Measurements from ENCODE around the gene OPCML. TPM values are rescaled to one million over a fixed set of nuclear protein-coding genes. Genes with fewer than 3 reads are reported as not detected.

Gene OPCML
- total RNA-seq, 1 experiment from 2014 or later = not detected

DNA sequence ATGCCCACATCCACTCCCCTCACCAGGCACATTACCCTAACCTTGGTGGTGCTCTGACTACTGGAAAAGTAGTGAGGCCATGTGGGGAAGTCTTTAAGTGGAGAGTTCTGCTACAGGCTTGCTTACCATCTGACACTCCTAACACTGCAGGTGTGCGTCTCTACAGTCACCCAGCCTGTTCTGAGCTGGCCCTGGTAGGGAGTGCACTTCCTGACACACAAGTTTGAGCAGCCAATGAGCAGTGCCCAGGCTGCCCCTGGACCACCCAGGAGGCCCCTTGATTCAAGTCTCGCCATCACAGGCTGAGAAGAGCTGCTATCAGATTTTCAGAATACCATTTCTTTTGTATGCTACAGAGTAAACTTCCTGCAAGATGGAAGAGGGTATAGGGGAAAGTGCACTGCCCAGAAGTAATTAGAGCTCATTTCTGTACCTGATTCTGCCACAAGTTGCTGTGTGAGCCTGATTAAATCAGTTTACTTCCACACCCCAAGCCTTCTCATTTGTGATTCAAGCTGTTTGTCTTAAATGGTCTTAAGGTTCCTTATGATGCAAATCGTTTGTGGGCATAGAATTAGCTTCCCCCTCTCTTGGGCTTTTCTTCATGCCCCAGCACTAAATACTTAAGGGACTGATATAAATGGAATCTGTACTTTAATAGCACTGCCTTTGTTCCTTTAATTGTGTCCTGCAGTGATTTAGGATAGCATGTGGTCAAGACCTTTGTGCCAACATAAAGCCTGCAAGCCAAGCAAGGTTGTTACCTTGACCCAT is 22.2 kb downstream of the OPCML start:
- intact Hi-C loops (cut with micrococcal nuclease; ENCODE audit: unreplicated experiment) = no loop called here
- H3K9me3 ChIP-seq (ENCODE audit: insufficient read depth, low read depth) = no peaks in the 10 kb centered on the region
- no peak overlapping the region for H2AFZ ChIP-seq
- H3K4me1 ChIP-seq (replicated peaks; ENCODE audit: insufficient read depth) = no peaks in the 10 kb centered on the region
- ChIA-PET CTCF (no interaction called here), POLR2A (ENCODE audit: unreplicated experiment) (no interaction called here)
- no peak for TF ChIP-seq EZH2 (IDR thresholded peaks at IDR 0.05; ENCODE audit: low read depth)
- TF ChIP-seq, protein P1, sequence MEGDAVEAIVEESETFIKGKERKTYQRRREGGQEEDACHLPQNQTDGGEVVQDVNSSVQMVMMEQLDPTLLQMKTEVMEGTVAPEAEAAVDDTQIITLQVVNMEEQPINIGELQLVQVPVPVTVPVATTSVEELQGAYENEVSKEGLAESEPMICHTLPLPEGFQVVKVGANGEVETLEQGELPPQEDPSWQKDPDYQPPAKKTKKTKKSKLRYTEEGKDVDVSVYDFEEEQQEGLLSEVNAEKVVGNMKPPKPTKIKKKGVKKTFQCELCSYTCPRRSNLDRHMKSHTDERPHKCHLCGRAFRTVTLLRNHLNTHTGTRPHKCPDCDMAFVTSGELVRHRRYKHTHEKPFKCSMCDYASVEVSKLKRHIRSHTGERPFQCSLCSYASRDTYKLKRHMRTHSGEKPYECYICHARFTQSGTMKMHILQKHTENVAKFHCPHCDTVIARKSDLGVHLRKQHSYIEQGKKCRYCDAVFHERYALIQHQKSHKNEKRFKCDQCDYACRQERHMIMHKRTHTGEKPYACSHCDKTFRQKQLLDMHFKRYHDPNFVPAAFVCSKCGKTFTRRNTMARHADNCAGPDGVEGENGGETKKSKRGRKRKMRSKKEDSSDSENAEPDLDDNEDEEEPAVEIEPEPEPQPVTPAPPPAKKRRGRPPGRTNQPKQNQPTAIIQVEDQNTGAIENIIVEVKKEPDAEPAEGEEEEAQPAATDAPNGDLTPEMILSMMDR (conservative IDR thresholded peaks at IDR 0.05) = no peak
- no TSS peak for BruUV-seq (replicated peaks)
- H3K4me2 ChIP-seq = no peak overlapping the region
- DNase-seq = peak in 1 of 2 experiments; percentile 21
- no peak overlapping the region for H3K27ac ChIP-seq
- H3K79me2 ChIP-seq (ENCODE audit: low read depth) = no peaks in the 10 kb centered on the region
- H3K4me3 ChIP-seq = no peak overlapping the region
- no peaks in the 10 kb centered on the region for H4K20me1 ChIP-seq (ENCODE audit: insufficient read depth)
- H3F3A ChIP-seq (ENCODE audit: insufficient read depth, low read depth) = no peaks in the 10 kb centered on the region
- no peaks in the 10 kb centered on the region for H3K36me3 ChIP-seq (ENCODE audit: low read depth)
- no peaks in the 10 kb centered on the region for H3K9me2 ChIP-seq (ENCODE audit: insufficient read depth)
- peaks cover 38% of the 10 kb centered on the region for H3K27me3 ChIP-seq (ENCODE audit: insufficient read depth, low read depth)

DNA sequence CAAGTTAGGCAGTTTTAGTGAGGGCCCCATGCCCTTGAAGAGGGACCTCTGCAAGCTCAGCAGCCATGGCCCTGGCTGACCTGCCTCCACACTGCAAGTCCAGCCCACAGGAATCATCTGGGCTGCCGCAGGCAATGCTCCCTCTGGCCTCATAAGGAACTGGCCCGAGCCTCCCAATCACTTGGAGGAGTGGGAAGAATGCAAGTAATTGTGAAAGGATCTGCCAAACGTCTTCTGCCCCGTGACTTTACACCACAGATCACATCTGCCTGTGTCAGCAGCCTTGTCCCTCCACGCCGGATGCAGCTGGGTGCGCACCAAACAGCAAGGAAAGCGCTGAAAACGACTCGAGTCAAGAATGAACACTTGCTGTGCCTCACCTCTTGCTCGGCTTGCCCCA is 23.8 kb downstream of the OPCML start:
- no TSS peak for BruUV-seq (replicated peaks)
- H3K4me3 ChIP-seq = no peak overlapping the region
- no peaks in the 10 kb centered on the region for H3K9me3 ChIP-seq (ENCODE audit: insufficient read depth, low read depth)
- no peak overlapping the region for H3K4me2 ChIP-seq
- no peak overlapping the region for H2AFZ ChIP-seq
- peaks cover 53% of the 10 kb centered on the region for H3K27me3 ChIP-seq (ENCODE audit: insufficient read depth, low read depth)
- H4K20me1 ChIP-seq (ENCODE audit: insufficient read depth) = no peaks in the 10 kb centered on the region
- H3K36me3 ChIP-seq (ENCODE audit: low read depth) = no peaks in the 10 kb centered on the region
- CTCF ChIA-PET = no interaction called here
- intact Hi-C loops (cut with micrococcal nuclease; ENCODE audit: unreplicated experiment) = no loop called here
- no peak for TF ChIP-seq EZH2 (IDR thresholded peaks at IDR 0.05; ENCODE audit: low read depth)
- TF ChIP-seq, protein P1 (conservative IDR thresholded peaks at IDR 0.05) = no peak
- no peaks in the 10 kb centered on the region for H3K4me1 ChIP-seq (replicated peaks; ENCODE audit: insufficient read depth)
- POLR2A ChIA-PET (ENCODE audit: unreplicated experiment) = no interaction called here
- no peaks in the 10 kb centered on the region for H3K9me2 ChIP-seq (ENCODE audit: insufficient read depth)
- no peaks in the 10 kb centered on the region for H3K79me2 ChIP-seq (ENCODE audit: low read depth)
- H3K27ac ChIP-seq = no peak overlapping the region
- H3F3A ChIP-seq (ENCODE audit: insufficient read depth, low read depth) = no peaks in the 10 kb centered on the region
- no peak for DNase-seq

DNA sequence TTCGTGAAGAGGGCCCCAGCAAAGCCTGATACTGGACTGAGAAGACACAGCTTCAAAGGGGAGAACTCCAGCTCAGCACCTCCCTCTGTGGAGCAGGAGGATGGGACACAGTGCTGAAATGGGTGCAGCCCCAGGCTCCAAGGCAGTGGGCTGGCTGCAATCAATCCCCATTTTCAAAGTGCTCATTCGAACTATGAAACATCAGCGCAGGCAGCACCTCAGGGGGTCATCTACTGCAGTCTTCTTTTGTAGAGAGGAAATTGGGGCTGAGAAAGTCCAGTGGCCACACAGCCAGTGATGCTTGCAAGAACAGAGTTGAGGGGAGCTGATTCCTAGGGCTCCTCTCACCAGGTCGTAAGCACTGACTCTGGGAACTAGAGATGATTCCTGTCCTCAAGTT is 25.1 kb downstream of the OPCML start:
- no peaks in the 10 kb centered on the region for H3K36me3 ChIP-seq (ENCODE audit: low read depth)
- no TSS peak for BruUV-seq (replicated peaks)
- no peak for DNase-seq
- no peaks in the 10 kb centered on the region for H3F3A ChIP-seq (ENCODE audit: insufficient read depth, low read depth)
- no peak overlapping the region for H2AFZ ChIP-seq
- no peaks in the 10 kb centered on the region for H4K20me1 ChIP-seq (ENCODE audit: insufficient read depth)
- H3K4me2 ChIP-seq = no peak overlapping the region
- H3K79me2 ChIP-seq (ENCODE audit: low read depth) = no peaks in the 10 kb centered on the region
- intact Hi-C loops (cut with micrococcal nuclease; ENCODE audit: unreplicated experiment) = no loop called here
- no peak overlapping the region for H3K4me3 ChIP-seq
- H3K9me3 ChIP-seq (ENCODE audit: insufficient read depth, low read depth) = no peaks in the 10 kb centered on the region
- H3K27me3 ChIP-seq (ENCODE audit: insufficient read depth, low read depth) = peaks cover 66% of the 10 kb centered on the region
- no peaks in the 10 kb centered on the region for H3K4me1 ChIP-seq (replicated peaks; ENCODE audit: insufficient read depth)
- ChIA-PET CTCF (no interaction called here), POLR2A (ENCODE audit: unreplicated experiment) (no interaction called here)
- TF ChIP-seq, protein P1 (conservative IDR thresholded peaks at IDR 0.05) = no peak
- no peak for TF ChIP-seq EZH2 (IDR thresholded peaks at IDR 0.05; ENCODE audit: low read depth)
- no peak overlapping the region for H3K27ac ChIP-seq
- H3K9me2 ChIP-seq (ENCODE audit: insufficient read depth) = no peaks in the 10 kb centered on the region

All from PC-9 (cell line).